GM04504 (cell line): Measurements from ENCODE around the gene TATDN2.

ENCODE experiments used
- DNase-seq: peaks from one replicate; pipeline ENCODE4 v3.0.0-alpha.2; 2012; ENCODE audit warnings: low read depth

Gene TATDN2

GRCh38 chr3:10317311-10317960, 69.2 kb downstream of the TATDN2 start:
- DNase-seq = no peak

- DNase-seq = no peak
Measured at GRCh38 chr3:10317961-10318350, 69.7 kb downstream of the TATDN2 start.

GRCh38 chr3:10319251-10319650, 71.0 kb downstream of the TATDN2 start:
- no peak for DNase-seq

- DNase-seq = no peak
Measured at GRCh38 chr3:10319804-10320203, 71.5 kb downstream of the TATDN2 start.

- DNase-seq = no peak
Measured at GRCh38 chr3:10320320-10320677, 72.0 kb downstream of the TATDN2 start.

- DNase-seq = no peak
Measured at GRCh38 chr3:10321630-10322351, 73.5 kb downstream of the TATDN2 start.

GRCh38 chr3:10322352-10322710, 74.1 kb downstream of the TATDN2 start:
- no peak for DNase-seq

- no peak for DNase-seq
Measured at GRCh38 chr3:10327592-10327991, 79.3 kb downstream of the TATDN2 start.

- no peak for DNase-seq
Measured at GRCh38 chr3:10328460-10329071, 80.3 kb downstream of the TATDN2 start.

GRCh38 chr3:10329495-10330015, 81.3 kb downstream of the TATDN2 start:
- no peak for DNase-seq

GRCh38 chr3:10330319-10330718, 82.1 kb downstream of the TATDN2 start:
- DNase-seq = no peak
